MV-4-11 (cell line): ENCODE data around the gene MRPL43.
"Not testable (repeated sequence)": the region's sequence is repeated elsewhere in the genome, so short reads cannot be mapped to it uniquely, and the experiment has no call there.

Source experiments
- DNase-seq: peaks from one replicate; lab custom pipeline; 2025; lab: John Stamatoyannopoulos, UW

Gene MRPL43

DNA sequence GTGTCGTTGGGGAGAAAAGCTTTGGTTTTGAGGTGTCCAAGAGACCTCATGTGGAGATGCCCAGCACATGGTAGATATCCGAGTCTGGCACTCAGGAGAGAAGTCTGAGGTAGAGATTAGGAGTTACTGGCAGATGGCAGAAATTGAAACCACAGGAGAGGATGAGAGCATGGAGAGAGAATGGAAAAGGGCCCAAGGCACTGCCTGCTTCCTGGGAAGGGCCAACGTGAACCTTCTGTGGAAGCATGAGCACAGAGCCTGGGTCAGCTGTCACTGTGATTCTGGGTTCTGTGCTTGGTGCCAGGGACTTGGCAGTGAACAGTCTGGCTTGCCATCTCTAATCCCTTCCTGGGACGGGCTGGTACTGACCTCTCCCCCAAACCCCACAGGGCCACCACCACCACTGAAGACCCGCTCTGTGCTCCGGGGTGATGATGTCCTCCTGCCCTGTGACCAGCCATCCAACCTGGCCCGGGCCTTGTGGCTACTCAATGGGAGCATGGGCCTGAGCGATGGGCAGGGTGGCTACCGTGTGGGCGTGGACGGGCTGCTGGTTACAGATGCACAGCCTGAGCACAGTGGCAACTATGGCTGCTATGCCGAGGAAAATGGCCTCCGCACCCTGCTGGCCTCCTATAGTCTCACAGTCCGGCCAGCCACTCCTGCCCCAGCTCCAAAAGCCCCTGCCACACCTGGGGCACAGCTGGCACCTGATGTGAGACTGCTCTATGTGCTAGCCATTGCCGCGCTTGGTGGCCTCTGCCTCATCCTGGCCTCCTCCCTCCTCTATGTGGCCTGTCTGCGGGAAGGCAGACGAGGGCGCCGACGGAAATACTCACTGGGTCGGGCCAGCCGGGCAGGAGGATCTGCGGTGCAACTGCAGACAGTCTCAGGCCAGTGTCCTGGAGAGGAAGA is 4.1 kb downstream of the MRPL43 start:
- no peak for DNase-seq

DNA sequence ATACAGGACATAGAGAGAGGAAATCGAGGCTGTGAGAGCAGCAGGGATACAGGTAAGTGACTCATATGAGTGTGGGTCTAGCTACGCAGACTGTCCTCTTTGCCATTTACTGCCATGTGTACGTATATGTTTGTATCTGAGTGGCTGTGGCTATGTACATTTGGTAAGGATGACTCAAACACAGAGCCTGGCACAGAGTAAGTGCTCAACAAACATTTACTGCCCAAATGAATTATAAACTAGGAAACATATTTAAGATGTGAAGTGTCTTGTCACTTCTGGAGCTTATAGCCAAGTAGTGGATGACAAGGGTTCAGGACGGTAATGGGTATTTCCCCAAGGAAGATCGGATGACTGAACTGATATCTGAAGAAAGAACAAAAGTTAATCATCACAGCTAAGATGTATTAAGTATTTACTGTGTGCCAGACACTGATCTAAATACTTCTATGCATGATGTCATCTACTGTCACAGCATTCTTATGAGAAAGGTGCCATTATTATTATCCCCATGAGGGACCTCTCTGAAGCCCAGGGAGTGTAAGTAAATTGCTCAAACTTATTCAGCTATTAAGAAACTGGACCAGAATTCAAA is 6.0 kb downstream of the MRPL43 start:
- DNase-seq: no peak

DNA sequence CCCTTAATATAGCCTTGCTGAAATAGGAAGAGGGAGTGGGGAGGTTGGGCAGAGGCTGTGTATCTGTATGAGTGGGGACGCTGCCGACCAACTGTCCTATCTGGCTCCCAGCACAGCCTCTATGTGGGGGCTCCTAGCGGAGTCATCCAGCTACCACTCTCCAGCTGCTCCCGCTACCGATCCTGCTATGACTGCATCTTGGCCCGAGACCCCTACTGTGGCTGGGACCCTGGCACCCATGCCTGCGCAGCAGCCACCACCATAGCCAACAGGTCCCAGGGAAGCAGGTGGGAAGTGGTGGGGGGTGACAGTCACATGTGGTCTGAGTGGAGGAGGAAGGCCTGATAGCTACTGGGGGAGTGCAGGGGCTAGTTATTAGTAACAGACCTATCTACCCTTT is 6.6 kb downstream of the MRPL43 start:
- no peak for DNase-seq

DNA sequence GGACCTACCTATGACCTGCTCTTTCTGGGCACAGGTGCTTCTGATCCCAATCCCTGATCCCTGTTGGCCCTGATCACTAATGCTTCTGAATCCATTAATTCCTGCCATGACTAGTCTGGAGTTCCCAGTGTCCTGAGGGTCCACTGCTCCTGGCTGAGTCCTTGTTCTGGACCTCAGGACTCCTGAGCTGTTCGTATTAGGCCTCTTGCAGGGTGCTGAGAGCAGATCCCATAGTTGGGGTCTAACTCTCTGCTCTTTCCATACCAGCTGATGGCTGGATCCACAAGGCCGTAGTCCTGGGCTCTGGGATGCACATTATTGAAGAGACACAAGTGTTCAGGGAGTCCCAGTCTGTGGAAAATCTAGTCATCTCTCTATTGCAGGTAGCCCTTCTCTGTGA is 7.0 kb downstream of the MRPL43 start:
- no peak for DNase-seq

DNA sequence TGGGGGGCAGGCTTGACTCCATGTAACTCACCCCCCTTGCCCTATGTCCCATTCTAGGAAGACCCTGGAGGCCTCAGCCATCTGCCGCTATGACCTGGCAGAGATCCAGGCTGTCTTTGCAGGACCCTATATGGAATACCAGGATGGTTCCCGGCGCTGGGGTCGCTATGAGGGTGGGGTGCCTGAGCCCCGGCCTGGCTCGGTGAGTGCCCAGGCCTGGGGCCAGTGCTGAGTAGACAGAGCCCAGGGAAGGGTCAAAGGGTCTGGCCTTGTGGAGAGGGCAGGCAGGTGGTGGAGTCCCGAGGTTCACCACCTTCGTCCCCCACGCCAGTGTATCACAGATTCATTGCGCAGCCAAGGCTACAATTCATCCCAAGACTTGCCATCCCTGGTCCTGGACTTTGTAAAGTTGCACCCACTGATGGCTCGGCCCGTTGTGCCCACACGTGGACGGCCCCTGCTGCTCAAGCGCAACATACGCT is 7.5 kb downstream of the MRPL43 start:
- DNase-seq: no peak

DNA sequence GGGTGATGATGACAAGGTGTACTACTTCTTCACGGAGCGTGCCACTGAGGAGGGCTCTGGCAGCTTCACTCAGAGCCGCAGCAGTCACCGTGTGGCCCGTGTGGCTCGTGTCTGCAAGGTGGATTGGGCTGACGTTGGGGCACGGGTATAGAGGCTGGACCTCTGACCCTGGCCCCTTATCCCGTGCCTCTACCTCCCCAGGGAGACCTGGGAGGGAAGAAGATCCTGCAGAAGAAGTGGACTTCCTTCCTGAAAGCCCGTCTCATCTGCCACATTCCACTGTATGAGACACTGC is 8.4 kb downstream of the MRPL43 start:
- no peak for DNase-seq

DNA sequence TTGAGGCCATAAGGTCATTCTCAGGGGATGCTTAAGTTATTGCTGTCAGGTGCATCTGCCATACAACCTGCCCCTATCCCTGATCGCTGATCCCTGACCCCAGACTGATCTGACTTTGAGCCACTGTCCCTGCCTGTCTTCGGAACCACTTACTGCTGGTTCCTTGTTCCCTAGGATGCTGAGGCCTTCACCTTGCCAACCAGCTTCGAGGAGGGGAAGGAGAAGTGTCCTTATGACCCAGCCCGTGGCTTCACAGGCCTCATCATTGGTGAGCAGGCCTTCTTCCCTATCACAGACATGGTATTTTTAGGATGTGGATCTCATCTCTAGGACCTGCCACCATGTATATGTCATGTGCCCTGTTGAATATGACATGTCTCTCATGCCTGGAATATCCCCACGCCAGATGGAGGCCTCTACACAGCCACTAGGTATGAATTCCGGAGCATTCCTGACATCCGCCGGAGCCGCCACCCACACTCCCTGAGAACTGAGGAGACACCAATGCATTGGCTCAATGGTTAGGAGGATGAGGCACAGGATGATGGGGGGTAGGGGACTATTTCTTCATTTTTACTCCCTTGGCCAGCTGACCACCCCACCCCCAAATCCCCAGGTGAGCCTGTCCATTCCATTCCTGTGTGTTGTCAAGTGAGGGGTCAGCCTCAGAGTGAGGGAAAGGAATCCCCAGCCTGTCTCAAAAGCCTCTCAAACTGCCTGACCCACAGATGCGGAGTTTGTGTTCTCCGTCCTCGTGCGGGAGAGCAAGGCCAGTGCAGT is 9.0 kb downstream of the MRPL43 start:
- no peak for DNase-seq

DNA sequence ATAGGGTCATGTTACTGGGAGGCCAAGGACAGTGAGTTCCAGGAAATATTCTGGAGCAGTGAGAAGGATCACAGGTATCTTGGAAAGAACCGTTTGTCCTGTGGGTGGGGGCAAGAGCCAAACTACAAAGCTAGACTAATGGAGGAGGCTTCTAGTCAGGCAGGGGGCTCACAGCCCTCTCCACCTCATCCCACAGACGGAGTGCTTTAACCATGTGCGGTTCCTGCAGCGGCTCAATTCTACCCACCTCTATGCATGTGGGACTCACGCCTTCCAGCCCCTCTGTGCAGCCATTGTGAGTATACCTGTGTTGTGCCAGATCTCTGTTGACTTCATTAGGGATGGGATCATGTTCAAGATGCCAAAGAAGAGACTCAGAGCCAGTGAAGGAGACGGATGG is 9.9 kb downstream of the MRPL43 start:
- DNase-seq: no peak

DNA sequence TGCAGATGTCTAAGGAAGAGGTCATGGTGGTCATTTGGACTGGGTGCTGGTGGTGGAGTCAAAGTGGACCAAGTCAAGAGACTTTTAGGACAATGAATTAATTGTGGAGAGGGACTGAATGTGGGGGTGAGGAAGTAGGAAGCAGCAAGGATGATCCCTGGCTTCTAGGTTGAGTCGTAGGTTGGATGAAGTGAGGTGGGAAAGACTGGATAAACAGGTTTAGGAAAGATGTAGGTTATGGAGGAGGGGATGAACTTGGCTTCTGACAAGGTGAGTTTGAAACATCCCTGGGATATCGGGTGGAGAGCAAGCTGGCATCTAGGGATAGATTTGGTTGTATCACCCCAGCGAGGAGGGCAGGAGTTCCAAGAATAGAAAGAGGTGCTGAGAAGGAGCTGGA is 10.4 kb downstream of the MRPL43 start:
- DNase-seq: no peak

DNA sequence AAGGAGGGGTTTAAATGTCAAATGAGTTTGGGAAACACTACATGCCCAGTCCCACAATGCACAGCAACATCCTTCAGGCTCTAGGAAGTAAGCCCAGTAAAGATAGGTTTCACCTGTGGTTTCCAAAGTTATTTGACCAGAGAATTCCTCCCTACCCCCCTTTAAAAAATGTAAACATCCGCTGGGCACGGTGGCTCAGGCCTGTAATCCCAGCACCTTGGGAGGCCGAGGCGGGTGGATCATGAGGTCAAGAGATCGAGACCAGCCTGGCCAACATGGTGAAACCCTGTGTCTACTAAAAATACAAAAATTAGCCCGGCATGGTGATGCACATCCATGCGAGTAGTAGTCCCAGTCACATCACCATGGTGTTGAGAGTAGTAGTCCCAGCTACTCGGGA is 11.9 kb downstream of the MRPL43 start:
- not testable (repeated sequence) for DNase-seq

DNA sequence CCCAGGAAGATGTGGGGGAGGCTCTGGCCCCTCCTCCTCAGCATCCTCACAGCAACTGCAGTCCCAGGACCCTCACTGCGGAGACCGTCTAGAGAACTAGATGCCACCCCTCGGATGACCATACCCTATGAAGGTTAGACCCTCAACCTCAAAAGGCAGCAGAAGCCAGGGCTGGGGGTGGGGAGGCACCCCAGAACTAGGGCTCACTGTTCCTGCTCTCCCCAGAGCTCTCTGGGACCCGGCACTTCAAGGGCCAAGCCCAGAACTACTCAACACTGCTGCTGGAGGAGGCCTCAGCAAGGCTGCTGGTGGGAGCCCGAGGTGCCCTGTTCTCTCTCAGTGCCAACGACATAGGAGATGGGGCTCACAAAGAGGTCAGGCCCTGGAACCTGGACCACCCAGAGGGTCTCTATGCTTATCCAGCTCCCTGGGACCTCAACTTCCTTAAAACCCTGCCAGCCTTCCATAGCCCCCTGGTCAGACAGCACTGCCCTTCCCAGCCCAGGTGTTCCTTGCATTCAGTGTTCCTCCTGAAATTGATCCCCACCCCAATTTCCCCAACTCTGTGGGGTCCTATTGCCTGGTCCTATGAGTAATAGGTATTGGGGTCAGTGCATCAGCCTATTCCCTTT is 14.3 kb downstream of the MRPL43 start:
- DNase-seq: no peak

DNA sequence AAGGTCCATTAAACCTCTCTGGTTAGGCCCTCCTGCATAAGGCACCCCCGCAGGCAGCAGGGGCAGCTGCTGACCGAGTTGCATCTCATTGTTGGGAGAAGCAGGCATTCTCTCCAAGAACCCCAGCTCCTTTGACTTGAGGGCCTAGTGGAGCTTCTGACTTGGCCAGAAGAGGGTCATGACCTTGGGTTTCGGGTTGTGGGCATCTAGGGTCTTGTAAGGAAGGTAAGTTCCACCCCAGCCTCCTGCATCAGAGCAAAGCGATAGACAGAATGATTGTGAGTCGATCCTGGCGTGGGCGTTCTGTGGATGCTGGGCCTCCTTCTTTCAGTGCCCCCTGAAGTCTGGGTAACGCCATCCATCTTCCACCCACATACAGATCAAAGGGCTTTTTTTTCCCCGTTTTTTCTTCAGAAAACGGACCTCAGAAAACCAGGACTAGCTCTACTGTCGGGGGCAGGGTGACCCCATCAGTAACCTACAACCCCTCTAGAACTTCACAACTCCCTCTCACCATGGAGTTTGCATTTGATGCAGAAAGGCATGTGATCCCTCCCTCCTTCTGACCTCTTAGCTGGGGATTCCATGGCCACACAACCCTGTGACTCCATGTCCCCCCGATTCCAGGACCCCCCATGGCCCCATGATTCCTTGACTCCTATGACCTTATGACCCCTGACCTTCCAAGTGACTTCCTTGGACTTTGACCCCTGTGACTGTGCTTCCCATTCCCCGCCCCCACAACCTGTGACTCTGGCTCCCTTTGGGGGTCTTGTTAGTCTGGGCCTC is 15.0 kb downstream of the MRPL43 start:
- DNase-seq: no peak

DNA sequence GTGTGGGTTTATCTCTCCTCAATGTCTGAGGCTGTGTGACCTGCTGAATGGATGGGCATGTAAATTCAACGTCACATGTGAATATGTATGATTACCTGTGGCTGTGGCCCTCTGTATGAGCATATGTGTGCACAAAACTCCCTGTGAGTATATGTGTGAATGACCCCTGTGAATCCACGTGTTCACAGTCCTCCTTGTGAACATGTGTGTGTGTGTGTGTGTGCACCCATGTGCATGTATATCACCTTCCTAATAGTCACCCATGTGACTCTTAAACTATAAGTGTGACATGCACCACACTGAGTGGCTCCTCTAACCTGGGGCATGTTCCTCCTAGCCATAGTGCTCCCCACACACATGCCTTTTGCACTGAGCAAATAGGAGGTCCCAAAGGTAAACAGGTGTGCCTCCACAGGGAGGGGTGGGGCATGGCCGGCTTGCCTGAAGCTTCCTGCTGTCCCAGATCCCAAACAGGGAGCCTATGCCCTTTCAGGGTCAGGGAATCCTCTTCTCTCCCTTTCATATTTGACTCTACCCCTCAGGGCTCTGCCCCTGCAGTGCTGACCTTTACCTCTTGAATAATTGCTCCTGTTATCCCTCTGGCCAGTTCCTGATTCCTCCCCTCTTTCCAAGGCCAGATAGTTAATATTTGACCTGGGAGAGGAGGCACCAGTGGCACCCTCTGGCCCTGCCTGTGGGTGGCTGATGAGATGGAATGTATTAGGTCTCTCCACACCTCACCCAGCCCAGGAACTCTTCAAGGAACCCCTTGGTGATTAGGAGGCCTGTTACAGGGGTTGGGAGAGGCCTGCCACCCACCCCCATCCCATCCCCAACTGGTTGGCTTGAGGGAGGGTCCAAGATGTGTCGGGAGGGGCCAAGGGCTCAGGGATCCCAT is 16.1 kb downstream of the MRPL43 start:
- no peak for DNase-seq

DNA sequence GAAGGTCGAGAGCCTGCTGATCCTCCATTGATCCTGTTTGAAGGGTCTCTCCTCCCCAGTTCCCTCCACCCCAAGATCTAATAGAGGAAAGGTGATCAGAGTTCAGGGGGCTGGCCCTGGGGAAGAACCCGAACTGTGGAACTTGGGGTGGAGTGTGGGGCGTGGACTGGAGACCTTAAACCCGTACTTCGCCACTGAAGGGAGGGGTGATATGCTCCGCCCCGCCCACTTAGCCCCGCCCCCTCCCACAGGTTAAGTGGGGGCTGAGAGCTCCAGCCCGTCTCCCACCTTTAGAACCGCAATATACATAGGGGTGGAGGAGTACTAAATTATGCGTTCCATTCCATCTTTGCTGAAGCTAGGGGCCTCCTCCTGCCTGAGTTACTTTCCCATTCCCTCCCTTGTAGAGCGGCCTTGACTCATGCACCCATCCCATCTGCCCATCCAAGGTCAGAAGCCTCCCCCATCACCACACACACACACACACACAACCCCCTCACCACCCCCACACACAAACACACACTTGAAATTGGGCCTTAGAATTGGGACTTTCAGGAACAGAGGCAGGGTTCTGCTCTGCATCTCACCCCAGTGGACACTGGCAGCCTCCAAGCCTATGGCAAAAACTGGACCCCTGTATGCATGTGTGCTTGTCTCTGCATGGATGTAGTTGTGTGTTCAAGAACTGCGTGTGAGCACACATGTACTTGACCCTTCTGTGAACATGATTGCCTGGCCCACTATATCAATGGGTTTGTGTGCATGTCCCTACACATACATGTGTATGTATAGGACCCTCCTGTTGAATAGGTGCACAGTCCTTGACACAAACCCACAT is 17.0 kb downstream of the MRPL43 start:
- DNase-seq: no peak

DNA sequence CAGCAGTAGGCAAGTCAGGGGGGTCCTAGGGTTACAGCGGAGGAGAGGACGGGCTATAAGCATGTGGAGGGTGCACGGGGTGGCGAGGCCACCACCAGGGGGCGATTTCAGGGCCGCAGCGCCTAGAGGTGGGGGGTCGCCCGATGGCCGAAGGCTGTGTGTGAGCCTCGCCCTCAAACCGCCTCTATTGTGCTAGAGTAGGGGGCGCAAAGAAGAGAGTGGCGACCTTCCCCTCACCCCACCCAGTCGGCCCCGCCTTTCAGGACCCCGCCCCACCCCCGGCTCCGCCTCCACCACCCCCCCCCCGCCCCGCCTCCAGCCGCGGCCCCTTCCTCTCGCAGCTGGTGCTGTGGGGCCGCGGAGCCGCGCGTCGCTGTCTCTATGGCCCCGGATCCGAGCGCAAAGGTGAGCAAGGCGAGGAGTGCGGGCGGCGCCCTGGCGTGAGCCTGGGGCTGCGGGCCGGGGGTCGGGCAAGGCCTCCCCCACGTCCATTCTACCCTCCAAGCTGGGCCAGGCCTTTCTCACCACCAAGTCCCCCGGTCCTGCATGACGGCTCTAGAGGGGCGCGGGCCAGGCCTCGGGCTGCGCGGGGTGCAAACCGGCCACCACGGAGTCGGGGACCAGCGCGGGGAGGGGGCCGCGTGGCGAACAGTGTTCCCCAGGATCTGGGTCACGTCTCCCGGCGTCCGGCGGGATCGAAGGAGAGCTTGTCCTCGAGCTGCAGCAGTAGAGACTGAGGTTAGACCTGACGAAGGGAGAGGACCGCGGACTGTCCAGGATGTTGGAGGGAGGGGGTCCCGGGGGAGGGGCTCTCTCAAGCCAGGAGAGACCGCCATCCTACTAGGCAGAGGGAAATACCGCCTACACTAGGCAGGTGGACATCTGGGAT is 17.9 kb downstream of the MRPL43 start, which contains the start of gene SEMA4G:
Gene SEMA4G (plus strand): TSS at position 318 of the 889 bp plus-strand sequence. CDS start 3,409 bp downstream, outside the sequence.
- DNase-seq: no peak

DNA sequence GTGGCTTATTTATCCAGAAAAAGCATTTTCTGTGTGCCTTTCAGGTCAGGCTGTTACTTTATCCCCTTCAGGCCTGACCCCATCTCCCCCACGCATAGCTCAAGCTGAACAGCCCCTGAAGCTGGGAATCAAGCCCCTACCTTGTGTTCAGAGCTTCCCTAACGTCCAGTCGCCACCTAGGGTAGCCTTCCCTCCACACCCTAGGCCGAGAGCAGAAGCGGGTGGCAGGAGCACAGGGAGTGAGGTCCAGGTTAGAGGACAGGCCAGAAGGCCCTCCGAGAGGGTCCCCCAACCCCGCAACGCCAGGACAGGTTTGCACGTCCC is 18.5 kb downstream of the MRPL43 start:
- DNase-seq: no peak

DNA sequence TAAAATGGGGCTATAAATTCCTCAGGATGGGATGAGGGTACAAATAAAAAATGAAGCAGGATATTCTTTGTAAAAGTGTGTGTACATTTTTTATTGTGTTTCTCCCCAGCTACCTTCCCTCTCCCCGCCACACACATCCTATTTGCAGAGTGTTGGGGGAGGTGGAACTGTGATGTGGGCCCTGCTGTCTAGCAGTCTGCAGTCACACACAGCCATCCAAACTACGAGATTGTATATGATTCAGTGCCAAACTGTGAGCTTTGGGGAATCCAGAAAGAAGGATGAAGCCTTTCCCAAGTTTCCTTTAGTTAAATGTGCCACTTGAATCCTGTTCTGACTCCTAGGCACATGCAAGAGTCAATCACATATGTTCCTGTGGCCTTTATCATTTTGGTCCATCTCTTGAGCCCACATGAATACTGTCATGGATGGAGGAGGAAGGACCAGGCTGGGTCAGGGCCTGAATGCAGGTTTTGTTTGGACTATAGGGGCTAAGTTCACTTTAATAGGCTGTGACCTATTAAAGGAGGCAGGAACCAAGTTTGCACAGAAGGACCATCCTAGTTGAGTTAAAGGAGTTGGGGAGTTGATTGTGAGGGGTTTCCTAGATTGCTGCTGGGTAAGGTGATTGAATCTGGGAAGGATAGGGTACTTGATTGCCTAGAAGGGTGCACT is 19.1 kb downstream of the MRPL43 start:
- no peak for DNase-seq

DNA sequence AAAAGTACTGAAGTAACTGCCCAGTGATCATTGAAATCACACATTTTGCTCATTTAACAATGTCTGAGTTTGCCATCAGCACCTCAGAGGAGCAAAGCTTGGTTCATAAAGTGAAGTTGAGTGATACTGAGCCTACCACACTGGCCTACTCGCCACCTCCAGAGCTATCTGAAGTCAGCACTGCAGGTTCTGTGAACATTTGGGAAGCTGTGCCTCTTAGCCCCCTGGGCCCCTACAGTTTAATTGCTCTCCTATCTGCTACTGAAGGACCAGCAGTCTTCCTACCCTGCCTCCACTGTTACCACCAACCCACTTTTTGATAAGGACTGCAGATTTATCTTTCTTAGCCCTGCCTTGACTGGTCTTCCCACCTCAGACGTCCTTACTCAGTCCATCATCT is 20.0 kb downstream of the MRPL43 start:
- DNase-seq: no peak
